Trophoblast cell (in vitro differentiated cells and primary cell): ENCODE measurements around the gene FGFR2.

Experiments
- DNase-seq, 2 donors: peaks; one replicate each; pipeline ENCODE4 v3.0.0-alpha.2; 2016
- H2AFZ ChIP-seq: 2 replicates; pipeline ENCODE4 v1.6.1; 2013; ENCODE audit warnings: low read length, moderate library complexity, mild to moderate bottlenecking; ENCODE audit not compliant: insufficient read depth, poor library complexity
- H2AK5ac ChIP-seq: 2 replicates; pipeline ENCODE4 v1.6.1; 2013; ENCODE audit warnings: mild to moderate bottlenecking, low read length
- H2BK120ac ChIP-seq: 2 replicates; pipeline ENCODE4 v1.6.1; 2013; ENCODE audit warnings: low read length, mild to moderate bottlenecking, moderate library complexity; ENCODE audit not compliant: insufficient read depth, poor library complexity
- H2BK12ac ChIP-seq: 2 replicates; pipeline ENCODE4 v1.6.1; 2013; ENCODE audit warnings: mild to moderate bottlenecking, low read length, moderate library complexity
- H2BK5ac ChIP-seq: 2 replicates; pipeline ENCODE4 v1.6.1; 2013; ENCODE audit warnings: low read length, low read depth, moderate library complexity, mild to moderate bottlenecking; ENCODE audit not compliant: poor library complexity
- H3K14ac ChIP-seq: 2 replicates; pipeline ENCODE4 v1.6.1; 2013; ENCODE audit warnings: mild to moderate bottlenecking, low read length
- H3K18ac ChIP-seq: 2 replicates; pipeline ENCODE4 v1.6.1; 2013; ENCODE audit warnings: mild to moderate bottlenecking, low read length
- H3K23ac ChIP-seq: 2 replicates; pipeline ENCODE4 v1.6.1; 2013; ENCODE audit warnings: low read length
- H3K27ac ChIP-seq: 2 replicates; pipeline ENCODE4 v1.5.1; 2013; ENCODE audit warnings: low read depth, mild to moderate bottlenecking, inconsistent platforms, low read length, moderate library complexity
- H3K27me3 ChIP-seq: 2 replicates; pipeline ENCODE4 v1.6.1; 2013; ENCODE audit warnings: inconsistent platforms, mild to moderate bottlenecking, low read length, moderate library complexity; ENCODE audit not compliant: insufficient read depth
- H3K36me3 ChIP-seq, 2 experiments: 1 replicate in 1 of 2; 2 replicates in 1 of 2; pipeline ENCODE4 v1.6.1; 2013; ENCODE audit warnings: low read length in 2 of 2, mild to moderate bottlenecking in 2 of 2, moderate library complexity in 1 of 2; ENCODE audit not compliant: insufficient read depth in 2 of 2, control insufficient read depth in 1 of 2
- H3K4ac ChIP-seq: 2 replicates; pipeline ENCODE4 v1.6.1; 2013; ENCODE audit warnings: low read depth, mild to moderate bottlenecking, low read length, moderate library complexity
- H3K4me1 ChIP-seq, 2 experiments: 1 replicate in 1 of 2; 2 replicates in 1 of 2; pipeline ENCODE4 v1.6.1; 2013; ENCODE audit warnings: low read length in 2 of 2, mild to moderate bottlenecking in 2 of 2, moderate library complexity in 1 of 2; ENCODE audit not compliant: insufficient read depth in 2 of 2, control insufficient read depth in 1 of 2
- H3K4me2 ChIP-seq: 2 replicates; pipeline ENCODE4 v1.6.1; 2013; ENCODE audit warnings: inconsistent platforms, mild to moderate bottlenecking, low read length, moderate library complexity
- H3K4me3 ChIP-seq: 2 replicates; pipeline ENCODE4 v1.5.1; 2013; ENCODE audit warnings: mild to moderate bottlenecking, low read depth, low read length, inconsistent platforms
- H3K79me1 ChIP-seq: one replicate; pipeline ENCODE4 v1.6.1; 2013; ENCODE audit warnings: low read length
- H3K79me2 ChIP-seq: 2 replicates; pipeline ENCODE4 v1.6.1; 2013; ENCODE audit warnings: low read length, mild to moderate bottlenecking; ENCODE audit not compliant: control insufficient read depth, insufficient read depth, poor library complexity
- H3K9ac ChIP-seq: 2 replicates; pipeline ENCODE4 v1.6.1; 2013; ENCODE audit warnings: mild to moderate bottlenecking, low read length
- H3K9me3 ChIP-seq: 2 replicates; pipeline ENCODE4 v1.6.1; 2013; ENCODE audit warnings: low read depth, mild to moderate bottlenecking, control low read depth, inconsistent platforms, low read length; ENCODE audit not compliant: insufficient read depth
- H4K12ac ChIP-seq: 2 replicates; pipeline ENCODE4 v1.6.1; 2013; ENCODE audit warnings: low read depth, mild to moderate bottlenecking, low read length, moderate library complexity
- H4K8ac ChIP-seq: 2 replicates; pipeline ENCODE4 v1.6.1; 2013; ENCODE audit warnings: low read depth, mild to moderate bottlenecking, low read length, moderate library complexity
- H4K91ac ChIP-seq: one replicate; pipeline ENCODE4 v1.6.1; 2013; ENCODE audit warnings: low read depth, mild to moderate bottlenecking, low read length, moderate library complexity
- WGBS: extraction: QIAGEN DNeasy Blood & Tissue Kit; methylation state at CpG from one replicate; pipeline ENCODE4 v1.1.7; 2013; ENCODE audit warnings: missing lambda C conversion rate; ENCODE audit not compliant: insufficient read length, insufficient coverage; ENCODE audit errors: extremely low coverage; 5-methylcytosine and 5-hydroxymethylcytosine counted together

Gene FGFR2

DNA sequence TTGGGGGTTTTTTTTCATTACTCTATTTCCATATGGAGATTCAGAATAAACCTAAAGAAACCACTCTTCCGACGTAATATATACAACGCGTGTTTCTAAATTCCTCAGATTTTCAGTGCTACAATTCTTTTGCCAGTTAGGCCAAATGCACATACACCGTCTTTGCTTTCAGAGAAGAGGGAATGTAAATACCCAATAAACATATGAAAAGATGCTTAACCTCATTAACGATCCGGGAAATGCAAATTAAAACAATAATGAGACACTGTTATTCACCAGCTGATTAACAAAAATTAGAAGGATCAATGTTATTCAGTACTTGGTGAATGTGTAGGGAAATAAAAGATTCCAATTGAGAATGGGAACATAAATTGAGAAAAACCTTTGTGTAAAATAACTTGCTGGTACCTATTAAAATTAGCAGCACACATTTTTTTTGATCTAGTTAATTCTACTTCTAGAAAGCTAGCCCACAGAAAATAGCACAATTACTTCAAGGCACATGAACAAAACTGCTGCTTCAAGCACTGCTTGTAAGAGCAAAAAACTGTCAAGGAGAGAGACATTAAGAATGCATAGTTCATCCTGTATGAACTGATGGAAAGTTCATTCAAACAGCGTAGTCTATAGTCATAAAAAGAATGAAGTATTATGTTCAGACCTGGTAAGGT lies 56.7 kb downstream of the FGFR2 start:
- H2BK5ac ChIP-seq, result no peak overlapping the region
- H3K4me2 ChIP-seq, result no peak overlapping the region
- no peak overlapping the region for H2BK120ac ChIP-seq
- no peak overlapping the region for H3K9ac ChIP-seq
- H2AK5ac ChIP-seq, result no peak overlapping the region
- no peak overlapping the region for H2AFZ ChIP-seq
- DNase-seq, result no peak
- no peak overlapping the region for H4K12ac ChIP-seq
- no peak overlapping the region for H3K14ac ChIP-seq
- no peak overlapping the region for H3K18ac ChIP-seq
- H2BK12ac ChIP-seq, result no peak overlapping the region
- no peak overlapping the region for H4K8ac ChIP-seq
- H3K27me3 ChIP-seq, result no peaks in the 10 kb centered on the region
- H3K9me3 ChIP-seq, result no peaks in the 10 kb centered on the region
- peaks cover 9% of the 10 kb centered on the region in 2 experiments for H3K36me3 ChIP-seq
- H3K27ac ChIP-seq, result no peak overlapping the region
- no peak overlapping the region for H3K23ac ChIP-seq
- no peak overlapping the region for H4K91ac ChIP-seq
- peaks cover 0 to 5% of the 10 kb centered on the region in 2 experiments for H3K4me1 ChIP-seq
- H3K79me1 ChIP-seq, result no peaks in the 10 kb centered on the region
- H3K4ac ChIP-seq, result no peak overlapping the region
- no peak overlapping the region for H3K4me3 ChIP-seq
- no peaks in the 10 kb centered on the region for H3K79me2 ChIP-seq
- no CpG with 5 or more reads among the region's 8 CpGs for WGBS

DNA sequence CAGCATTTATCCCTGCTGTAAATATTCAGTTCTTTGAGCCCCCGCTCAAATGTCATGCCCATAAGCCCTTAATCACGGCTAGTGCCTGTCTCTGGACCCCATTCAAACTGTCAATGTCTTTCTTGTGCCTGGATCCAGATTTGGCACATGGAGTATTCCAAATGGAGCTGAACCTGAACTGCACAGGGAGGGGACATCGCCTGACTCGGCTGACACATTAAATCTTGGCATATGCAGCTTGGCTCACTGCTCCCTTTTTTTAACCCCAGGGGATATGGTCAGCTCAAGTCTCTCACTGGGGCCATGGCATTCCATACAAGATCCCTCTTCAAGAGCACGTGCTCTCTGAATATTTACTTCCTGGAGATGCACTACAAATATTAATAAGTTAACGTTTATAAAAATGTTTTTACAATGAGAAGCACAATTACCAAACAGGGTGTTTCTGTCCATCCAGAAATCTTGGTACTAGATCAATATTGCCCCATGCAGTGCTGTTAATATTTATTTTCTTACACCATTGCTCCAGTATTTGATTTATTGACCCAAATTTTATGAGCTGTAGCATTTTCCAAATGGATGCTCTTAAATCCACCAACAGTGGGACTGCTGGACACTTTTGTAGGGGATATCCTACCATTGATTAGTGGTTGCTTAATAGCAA lies 57.4 kb downstream of the FGFR2 start:
- Histone ChIP-seq H2AK5ac (no peak overlapping the region), H3K9me3 (no peaks in the 10 kb centered on the region), H2BK5ac (no peak overlapping the region), H2AFZ (no peak overlapping the region), H4K8ac (no peak overlapping the region), H4K91ac (no peak overlapping the region), H3K36me3 (peaks cover 9% of the 10 kb centered on the region in 2 experiments), H3K79me1 (no peaks in the 10 kb centered on the region), H3K4me1 (peaks cover 0 to 5% of the 10 kb centered on the region in 2 experiments), H2BK120ac (no peak overlapping the region), H3K79me2 (no peaks in the 10 kb centered on the region), H4K12ac (no peak overlapping the region), H3K27me3 (no peaks in the 10 kb centered on the region), H3K23ac (no peak overlapping the region), H3K14ac (no peak overlapping the region), H3K9ac (no peak overlapping the region), H3K27ac (no peak overlapping the region), H3K4me3 (no peak overlapping the region), H3K4me2 (no peak overlapping the region), H2BK12ac (no peak overlapping the region), H3K4ac (no peak overlapping the region), H3K18ac (no peak overlapping the region)
- no CpG with 5 or more reads among the region's 6 CpGs for WGBS
- no peak for DNase-seq

DNA sequence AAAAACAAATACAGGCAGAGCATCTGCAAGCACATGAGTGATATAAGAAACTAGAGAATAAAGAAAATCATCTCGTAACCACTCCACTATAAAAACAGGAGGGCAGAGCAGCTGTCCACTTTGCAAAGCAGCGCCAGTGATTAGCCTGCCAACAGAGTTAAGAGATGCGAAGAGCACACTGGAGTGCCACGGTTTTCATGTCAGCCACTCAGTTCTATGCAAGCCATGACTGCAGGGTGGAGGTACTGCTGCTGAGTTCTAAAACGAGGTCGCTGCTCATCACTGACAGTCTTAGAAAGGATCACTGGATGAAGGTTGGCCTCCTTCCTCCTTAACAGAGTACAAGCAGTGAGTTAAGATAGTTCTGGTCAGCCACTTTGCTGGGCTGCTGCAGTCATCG lies 58.5 kb downstream of the FGFR2 start:
- Histone ChIP-seq H3K36me3 (peaks cover 5 to 7% of the 10 kb centered on the region in 2 experiments), H2AK5ac (no peak overlapping the region), H3K9me3 (no peaks in the 10 kb centered on the region), H2BK120ac (no peak overlapping the region), H3K79me1 (no peaks in the 10 kb centered on the region), H2BK5ac (no peak overlapping the region), H3K4me2 (no peak overlapping the region), H2BK12ac (no peak overlapping the region), H4K12ac (no peak overlapping the region), H4K91ac (no peak overlapping the region), H3K27ac (no peak overlapping the region), H3K79me2 (no peaks in the 10 kb centered on the region), H3K9ac (no peak overlapping the region), H3K4ac (no peak overlapping the region), H2AFZ (no peak overlapping the region), H3K18ac (no peak overlapping the region), H3K14ac (no peak overlapping the region), H3K27me3 (no peaks in the 10 kb centered on the region), H3K23ac (no peak overlapping the region), H4K8ac (no peak overlapping the region), H3K4me3 (no peak overlapping the region), H3K4me1 (peaks cover 0 to 5% of the 10 kb centered on the region in 2 experiments)
- DNase-seq, result no peak
- WGBS, result no CpG with 5 or more reads among the region's 7 CpGs

DNA sequence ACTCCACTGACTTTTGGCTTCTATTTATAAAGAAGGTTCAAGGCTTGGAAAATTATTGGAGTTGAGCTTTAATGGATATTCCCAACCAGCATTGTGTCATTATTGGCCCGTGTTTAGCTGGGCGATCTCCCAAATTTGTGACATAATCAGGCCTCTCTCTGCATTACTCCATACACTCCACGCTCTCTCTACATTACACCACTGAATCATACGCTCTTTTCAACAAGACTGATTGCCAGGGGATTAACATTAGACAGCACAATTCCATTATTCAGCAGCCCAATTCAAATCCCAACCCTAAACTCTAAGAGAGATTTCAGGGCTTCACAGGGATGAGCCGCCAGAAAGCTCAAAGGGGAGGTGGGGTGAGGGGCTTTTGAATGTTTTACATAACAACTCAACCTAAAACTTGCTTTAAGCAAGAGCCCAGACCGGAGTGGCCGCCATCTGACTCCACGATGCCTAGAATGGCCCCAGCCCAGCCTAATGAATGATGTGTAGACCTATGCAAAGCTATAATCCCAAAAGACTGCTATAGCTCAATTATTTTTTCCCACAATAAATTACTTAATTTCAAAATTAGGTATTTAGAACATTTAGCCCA lies 61.8 kb downstream of the FGFR2 start:
- Histone ChIP-seq H4K8ac (no peak overlapping the region), H2BK120ac (no peak overlapping the region), H3K23ac (no peak overlapping the region), H3K4me2 (no peak overlapping the region), H4K91ac (no peak overlapping the region), H3K27me3 (no peaks in the 10 kb centered on the region), H3K4me1 (no peaks in the 10 kb centered on the region), H3K36me3 (peaks cover 10 to 13% of the 10 kb centered on the region in 2 experiments), H3K4me3 (no peak overlapping the region), H4K12ac (no peak overlapping the region), H3K79me1 (no peaks in the 10 kb centered on the region), H2BK5ac (no peak overlapping the region), H3K14ac (no peak overlapping the region), H3K4ac (no peak overlapping the region), H3K27ac (no peak overlapping the region), H2AK5ac (no peak overlapping the region), H3K79me2 (no peaks in the 10 kb centered on the region), H2BK12ac (no peak overlapping the region), H3K9me3 (no peaks in the 10 kb centered on the region), H2AFZ (no peak overlapping the region), H3K9ac (no peak overlapping the region), H3K18ac (no peak overlapping the region)
- no CpG with 5 or more reads among the region's 8 CpGs for WGBS
- DNase-seq, result no peak
